Right renal cortex interstitium (tissue), 3 donors: ENCODE data around the gene HPCAL4. TPM values are rescaled to one million over a fixed set of nuclear protein-coding genes. Genes with fewer than 3 reads are reported as not detected.

Experiments
- DNase-seq, 3 donors: peaks; one replicate each; pipeline ENCODE4 v3.0.0-alpha.2; 2013; ENCODE audit warnings: low read depth in 3 of 3, low spot score in 2 of 3
- polyA plus RNA-seq, 3 donors: library from polyadenylated mRNA; unstranded; fragments of 120-200 nt; gene quantifications; one replicate each; pipeline ENCODE4 v1.2.1, GENCODE V29; 2013; ENCODE audit not compliant: insufficient read length in 3 of 3

The HPCAL4 gene
- polyA plus RNA-seq, 3 donors: 0.76 to 1.5 (median 0.92) TPM

DNA sequence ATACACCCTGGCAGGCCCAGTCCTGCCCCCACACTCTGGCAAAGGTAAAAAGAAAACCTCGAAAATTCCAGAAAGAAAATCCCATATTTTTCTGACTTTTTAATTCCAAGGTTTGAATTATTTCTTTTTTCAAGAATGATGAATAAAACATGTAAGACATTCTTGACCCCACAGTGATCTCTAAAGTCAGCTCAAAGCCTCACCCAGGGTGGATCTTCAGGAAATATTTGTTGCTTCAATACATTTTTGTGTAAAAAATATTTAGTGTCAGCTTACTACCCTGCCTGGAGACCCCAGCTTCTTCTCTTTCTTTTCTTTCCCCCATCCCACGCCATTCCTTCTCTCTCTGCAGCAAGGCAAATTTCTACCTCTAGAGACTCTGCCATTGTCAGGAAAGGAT, 12.3 kb downstream of the HPCAL4 start:
- DNase-seq: no peak

DNA sequence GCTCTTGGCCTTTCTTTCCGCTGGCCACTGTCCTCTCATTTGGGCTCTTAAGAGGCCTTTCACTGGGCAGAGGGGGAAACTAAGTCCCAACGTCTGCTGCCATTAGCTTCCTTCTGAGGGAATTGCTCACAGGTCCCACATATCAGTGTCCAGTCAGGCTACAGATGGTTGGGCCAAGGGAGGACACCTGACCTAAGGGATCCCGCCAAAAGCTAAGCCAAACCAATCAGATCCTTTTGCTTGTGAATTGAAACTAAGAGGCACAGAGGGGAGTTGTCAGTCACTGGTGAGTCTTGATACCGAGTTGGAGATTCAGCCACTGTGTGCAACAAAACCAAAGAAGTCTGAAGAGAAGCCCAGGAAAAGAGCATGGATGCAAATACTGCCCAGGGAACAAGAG, 13.6 kb downstream of the HPCAL4 start:
- no peak for DNase-seq

DNA sequence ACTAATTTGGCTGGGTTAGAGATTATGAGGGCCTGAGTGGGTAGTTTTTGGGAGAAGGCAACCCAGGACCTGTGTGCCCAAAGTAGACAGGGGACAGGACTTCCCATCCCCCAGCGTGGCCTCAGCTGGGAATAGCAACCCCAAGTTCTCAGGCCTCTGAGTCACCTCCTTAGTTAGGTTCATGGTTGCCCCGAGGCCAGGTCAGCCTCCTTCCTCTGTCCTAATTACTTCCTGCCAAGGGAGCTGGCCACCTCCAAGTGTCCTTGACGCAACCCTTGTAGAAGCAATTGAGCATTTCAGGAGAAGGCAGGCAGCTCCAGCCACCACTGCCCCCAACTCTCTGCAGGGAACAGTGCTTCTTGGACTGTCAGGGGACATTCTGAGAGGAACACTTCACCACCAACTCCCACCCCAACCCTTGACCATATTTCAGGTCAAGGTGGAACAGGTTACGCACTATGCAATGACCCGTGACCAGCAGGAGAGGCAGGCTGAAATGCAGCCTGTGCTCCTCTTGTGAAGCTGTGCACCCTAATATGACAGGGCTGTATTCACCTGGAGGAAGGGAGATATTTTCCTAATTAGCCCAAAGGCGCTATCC, 14.2 kb downstream of the HPCAL4 start:
- no peak for DNase-seq

DNA sequence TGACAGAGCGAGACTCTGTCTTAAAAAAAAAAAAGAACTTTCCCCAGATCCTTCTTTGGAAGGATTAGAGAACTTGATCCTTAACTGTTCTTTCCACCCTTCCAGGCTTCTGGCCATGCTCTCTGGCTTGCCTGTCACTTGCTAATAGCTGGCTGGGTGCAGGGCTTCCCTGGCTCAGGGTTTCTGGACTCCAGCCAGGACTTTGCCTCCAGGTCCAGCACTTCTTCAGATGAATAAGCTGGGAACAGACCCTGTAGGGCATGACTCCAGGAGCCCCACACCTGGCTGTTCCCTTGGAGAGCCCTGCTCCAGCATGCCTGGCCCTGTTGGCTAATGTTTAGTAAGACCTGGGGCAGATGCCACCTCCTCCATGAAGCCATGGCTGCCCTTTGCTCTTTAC, 16.0 kb downstream of the HPCAL4 start:
- no peak for DNase-seq

DNA sequence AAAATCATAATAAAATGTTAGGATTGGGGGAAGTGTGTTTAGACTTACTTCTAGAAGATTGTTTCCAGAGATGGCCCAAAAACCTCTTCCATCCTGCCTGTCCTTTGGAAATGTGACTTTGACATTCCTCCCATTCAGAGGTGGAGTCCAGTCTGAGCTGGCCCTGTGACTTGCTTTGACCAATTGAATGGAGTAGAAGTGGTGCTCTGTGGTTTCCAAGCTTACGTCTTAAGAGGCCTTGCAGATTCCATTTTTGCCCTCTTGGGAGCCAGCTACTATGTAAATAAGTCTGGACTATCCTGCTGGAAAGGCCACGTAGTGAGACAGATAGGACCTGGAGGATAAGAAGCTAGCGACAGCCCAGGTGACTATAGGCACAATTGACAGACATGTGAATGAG, 18.0 kb downstream of the HPCAL4 start:
- no peak for DNase-seq

DNA sequence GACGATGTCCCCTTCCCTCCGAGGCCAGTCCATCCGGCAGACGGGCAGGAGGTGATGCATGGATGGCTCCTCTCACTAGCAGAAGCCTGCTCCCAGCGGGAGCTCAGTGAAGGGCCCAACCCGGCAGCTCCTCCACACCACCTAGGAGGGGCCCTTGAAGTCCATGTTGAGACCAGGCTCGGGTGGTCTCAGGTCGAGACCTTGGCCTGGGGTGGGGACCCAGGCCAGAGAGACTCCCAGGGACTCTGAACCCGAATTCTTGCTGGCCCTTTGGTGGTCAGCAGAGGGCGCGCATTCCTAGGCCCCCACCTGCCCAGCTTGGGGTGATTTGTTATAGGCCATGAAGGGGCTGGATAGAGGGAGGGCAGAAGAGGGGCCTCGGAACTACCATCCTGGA, 18.7 kb downstream of the HPCAL4 start:
- DNase-seq: no peak

DNA sequence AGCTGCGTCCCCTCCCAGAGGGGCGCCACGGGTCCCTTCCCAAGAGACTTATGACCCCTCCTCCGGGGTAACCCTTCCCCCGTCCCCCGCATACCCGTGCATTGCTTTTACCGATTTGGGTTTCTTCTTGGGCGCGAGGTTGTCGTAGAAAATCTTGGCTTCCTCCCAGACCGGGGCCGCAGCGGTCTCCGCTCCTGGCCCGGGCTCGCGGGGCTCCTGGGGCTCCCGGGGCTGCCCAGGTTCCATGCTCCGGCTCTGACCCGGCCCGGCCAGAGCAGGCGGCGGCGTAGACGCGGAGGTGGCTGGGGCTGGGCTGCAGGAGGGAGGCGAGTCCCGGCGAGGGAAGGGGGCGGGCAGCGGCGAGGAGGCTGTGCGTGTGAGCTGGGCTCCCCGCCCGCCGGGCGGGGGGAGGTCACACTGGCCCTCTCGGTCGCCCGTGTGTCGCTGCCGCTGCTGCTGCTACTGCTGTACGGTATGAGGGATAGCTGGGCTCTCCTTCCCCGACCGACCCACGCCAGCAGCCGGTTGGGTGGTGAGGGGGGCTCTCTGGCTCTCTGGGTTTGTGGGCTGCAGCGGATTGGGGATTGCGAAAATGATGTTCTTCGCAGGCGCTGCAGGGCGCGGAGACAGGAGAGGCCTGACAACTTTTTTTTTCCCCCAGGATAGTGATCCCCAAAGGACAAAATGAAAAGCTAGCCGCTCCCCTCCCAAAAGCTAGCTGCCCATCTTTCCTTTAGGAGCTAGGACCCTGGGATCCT, 19.3 kb downstream of the HPCAL4 start, which contains the start of gene NT5C1A:
NT5C1A (minus strand) TSS at position 315 of the 758 bp plus-strand sequence; CDS start at position 246, 69 bp downstream.
- DNase-seq: no peak

DNA sequence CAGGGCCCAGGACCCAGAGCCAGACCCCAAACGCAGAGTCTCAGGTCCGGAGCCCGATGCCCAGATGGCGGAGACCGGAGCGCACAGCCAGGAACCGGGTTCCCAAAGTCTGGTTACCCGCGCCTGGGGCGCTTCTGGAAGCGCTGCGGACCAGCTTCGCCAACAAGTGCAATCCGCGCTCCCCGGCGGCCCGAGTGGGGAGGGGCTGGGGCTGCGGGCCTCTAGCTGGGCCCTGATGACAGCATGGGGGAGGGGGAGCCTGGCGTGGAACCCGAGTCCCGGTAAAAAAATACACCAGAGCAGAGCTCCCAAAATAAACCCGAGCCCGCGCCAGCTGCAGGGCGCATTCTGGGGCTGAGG, 19.8 kb downstream of the HPCAL4 start:
- no peak for DNase-seq

DNA sequence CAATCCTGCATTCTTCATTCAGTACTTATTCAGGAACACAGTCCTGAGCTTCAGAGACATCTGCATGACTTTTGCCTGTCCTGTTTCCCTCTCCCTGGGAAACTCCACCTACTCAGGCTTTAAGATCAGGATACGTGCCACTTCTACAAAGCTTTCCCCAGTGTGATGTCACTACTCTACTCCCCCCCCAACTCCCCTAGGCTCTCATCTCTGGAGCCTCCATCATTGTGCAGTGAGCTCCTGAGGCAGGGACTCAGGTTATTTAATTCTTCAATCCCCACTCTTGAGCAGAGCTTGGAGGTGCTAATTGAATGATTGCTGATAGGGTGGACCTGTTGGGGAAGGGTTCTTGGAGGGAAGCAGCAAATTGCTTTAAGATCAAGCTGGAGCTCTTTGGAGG, 20.5 kb downstream of the HPCAL4 start:
- no peak for DNase-seq

DNA sequence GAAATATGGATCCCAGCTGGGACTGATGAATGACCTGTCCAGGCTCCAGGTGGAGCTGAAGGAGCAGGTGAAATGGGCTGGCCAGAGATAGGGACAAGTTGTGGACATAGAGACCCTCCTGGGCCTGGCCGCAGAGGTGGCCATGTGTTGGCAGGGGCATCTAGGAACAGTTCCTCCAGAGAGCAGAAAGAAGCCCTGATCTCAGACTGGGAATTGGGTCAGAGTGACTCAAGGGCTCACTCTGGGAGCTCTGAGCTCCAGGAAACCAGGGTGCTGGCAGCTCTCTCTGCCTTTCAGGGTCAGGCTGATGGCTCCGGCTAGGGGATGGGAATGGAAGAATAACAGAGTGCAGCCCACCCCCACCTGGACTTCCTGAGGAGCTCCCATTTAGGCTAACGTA, 22.3 kb downstream of the HPCAL4 start:
- DNase-seq: no peak

DNA sequence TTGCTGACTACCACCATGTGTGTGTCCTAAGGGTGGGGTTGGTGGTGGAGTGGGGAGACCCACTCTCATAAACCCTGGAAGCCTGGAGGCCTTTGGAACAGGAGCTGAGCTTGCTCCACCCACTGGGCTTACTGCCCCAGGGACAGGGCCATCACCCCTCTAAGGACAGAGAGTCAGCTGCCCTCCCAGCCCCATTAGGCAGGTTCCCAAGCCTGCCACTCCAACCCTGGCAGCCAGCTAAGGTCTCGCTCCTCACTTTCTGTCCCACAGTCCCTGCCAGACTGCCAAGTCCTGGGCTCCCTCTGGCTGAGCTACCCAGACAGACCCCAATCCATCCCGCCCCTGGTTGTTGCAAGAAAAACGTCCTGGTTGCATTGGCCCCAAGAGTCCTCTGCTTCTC, 23.1 kb downstream of the HPCAL4 start:
- DNase-seq: no peak

DNA sequence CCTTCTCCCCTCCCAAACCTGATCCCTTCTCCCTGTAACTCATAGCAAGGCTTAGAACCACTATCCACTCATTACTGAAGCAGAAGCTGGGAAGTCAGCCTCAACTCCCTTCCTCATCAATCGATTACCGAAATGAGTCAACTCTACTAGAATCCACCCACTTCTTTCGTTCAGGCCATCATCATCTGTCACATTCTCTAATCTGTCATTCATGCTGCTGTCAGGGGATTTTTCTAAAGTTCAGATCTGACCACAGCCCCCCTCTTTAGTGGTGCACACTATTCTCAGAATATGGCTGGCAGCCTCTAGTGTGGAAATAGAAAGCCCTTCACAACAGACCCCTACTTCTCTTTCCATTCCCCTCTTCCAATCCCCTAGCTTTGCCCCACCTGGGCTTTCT, 24.5 kb downstream of the HPCAL4 start:
- DNase-seq: no peak

DNA sequence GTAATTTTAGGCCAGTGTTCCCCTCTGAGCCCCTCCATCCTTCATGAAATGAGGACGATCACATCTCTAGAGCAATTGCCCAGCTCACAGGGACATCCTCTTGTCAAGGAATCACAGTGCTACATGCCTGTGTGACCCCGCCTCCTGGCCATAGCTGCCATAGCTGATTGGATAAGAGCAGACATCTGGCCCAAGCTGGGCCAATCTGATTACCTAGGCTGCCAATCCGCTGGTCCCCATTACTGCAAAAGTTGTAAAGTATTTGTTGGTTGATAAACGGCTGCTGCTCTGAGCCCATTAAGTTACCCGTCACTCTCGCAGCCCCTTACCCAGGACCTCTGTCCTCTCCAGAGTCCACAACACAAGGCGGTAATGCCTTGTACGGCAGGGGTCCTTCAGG, 27.7 kb downstream of the HPCAL4 start:
- DNase-seq: no peak

DNA sequence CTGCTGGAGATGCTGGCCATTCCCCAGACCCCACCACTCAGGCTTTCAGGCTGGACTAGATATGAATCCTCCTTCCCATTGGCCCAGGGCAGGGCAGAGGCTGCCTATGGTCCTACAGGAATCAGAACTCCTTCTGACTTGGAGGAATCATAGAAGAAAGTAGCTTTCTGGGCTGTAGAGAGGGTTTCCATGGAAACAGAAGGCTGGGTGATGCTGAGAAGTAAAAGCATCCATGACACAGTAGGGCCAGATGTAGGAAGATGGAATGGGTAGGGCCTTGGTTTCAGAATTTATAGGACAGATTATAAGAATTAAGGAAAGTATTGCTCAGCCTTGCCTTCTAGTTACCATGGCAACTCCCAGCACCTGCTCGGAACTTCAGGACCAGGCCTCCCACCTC, 28.4 kb downstream of the HPCAL4 start:
- DNase-seq: no peak

DNA sequence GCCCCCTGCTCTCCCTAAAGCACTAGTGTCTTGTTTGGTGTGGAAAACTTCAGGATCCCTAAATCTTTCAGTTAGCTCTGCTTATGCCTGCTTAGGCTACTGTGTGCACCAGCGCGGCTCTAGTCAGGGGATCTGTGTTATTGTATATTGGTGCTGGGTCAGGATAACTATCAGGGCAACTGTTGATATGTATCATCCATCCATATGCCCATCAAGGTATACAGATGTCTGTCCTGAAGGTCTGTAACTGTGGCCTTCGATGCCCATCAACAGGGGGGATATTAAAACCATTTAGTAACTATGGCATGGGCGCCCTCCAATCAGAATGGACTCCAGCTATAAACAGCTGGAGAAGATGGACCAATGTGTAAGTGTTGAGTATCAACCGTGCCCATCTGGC, 31.7 kb downstream of the HPCAL4 start:
- no peak for DNase-seq

DNA sequence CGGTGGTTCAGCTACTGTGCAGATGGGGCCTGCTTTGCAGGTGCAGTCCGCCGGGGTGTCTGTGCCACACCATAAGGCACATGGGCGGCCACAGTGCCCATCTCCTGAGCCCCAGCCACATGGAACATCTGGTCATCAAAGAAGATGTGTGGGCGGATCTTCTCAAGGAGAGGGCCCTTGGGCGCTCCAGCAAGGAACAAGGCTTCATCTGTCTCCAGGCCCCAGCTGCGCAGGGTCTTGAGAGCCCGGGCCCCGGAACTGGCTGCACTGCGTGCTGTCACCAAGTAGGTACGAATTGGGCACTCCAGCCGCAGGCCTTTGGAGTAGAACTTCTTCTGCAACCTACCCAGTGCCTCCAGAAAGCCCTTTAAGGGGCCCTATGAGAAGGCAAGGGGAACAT, 32.1 kb downstream of the HPCAL4 start:
- DNase-seq: no peak

DNA sequence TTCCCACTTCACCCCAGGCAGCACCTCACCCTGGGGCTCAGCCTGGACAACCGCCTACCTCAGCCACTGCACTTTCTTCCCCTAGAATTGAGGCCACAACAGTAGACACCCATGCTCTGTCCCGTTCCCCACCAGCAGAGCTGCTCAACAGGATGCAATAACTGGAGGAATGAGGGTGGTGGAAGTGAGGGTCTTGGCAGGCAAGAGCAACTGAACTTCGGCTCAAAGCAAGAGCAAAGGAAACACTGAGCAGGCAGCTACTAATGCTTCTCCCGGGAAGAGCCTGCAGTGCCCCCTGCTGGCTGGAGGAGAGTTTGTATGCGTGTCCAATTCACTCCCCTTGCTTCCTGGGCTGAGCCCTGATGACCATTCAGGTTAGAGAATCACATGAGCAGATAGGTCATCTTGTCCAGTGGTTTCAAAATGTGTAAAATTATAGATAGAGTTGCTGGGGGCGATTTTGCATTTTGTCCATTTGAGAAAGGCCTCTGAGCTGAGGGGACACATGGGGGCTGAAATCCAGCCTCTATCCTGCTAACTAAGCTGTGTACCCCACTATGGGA, 33.2 kb downstream of the HPCAL4 start:
- no peak for DNase-seq

DNA sequence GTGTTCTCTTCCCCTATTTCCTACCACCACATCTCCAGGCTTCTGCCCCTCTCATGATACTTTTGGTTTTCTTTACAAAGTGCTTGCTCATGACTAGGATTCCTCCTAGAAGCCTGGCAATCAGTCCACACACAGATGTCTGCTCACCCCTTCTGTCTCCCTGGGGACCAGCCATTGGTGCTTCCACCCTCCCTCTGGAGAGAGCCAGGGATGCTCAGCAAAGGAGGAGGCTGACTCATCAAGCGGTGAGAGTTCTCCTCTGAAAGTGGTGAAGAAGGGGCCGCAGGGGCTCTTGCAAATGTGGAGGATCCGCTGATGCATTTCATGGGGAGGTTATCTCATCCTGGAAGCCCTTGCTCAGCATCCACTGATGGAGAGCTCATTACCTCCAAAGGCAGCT, 33.8 kb downstream of the HPCAL4 start:
- DNase-seq: no peak

DNA sequence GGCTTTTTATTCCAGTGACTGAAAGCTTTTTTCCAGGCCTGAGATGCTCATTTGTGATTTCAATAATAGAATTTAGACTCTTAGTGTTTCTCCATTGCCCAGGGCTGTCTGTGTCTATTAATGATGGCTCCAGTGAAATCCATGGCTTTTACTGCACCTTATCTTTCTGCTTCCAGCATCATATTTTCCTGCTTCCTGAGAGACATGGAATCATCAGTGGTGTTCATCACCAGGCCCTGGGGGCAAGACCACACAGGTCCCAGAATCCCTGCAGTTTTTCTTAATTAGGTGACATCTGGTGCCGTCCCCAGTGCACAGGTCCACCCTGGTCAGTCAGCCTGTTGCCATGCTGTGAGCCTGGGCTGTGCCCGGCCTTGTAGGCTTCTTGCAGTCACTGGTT, 34.8 kb downstream of the HPCAL4 start:
- no peak for DNase-seq

DNA sequence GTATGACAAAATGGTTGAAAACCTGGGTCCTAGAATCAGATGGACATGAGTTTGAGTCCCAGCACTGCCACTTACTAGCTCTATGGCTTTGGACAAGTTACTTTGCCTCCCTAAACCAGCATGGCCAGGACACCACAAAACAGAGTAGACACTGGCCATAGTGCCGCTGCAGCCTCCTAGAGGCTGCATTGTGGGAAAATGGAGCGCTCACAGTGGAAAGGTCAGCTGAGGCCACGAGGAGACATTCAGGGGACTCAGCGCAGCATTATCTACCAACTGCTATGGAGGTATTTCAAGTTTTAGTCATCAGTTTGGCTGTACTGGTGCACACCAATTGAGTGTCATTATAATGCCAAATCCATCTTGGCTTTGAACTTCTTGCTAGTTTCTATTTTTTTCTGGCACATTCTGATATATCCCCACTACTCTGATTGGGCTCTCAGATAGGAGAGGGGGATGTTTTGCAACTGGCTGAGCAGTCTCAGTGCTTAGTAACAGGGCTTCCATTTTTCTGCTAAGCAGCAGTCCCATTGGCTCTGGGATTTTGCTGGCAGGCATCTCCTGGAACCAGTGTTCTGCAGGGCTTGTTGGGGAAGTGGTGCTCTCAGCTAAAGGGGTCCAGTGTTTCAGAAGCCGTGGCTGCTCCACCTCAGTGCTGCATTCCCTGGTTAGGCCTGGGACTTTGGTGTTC, 35.5 kb downstream of the HPCAL4 start:
- DNase-seq: no peak

DNA sequence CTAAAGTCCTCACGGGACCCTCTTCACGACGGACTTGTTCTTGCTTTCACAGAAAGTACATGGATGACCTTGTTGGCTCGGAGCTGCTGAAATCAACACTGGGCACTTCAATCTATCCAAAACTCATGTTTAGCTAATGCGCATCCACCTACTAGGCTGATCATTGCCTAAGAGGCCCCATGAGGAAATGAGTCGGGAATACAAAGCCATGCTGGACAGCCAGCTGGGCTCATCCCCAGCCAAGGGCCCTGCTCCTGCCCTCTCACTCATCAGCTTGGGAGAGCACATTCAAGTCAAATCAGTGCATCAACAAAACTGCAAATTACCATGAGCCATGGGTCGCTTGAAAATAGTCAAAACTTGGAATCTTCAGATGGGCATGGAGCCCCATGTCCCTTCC, 36.9 kb downstream of the HPCAL4 start:
- DNase-seq: no peak

DNA sequence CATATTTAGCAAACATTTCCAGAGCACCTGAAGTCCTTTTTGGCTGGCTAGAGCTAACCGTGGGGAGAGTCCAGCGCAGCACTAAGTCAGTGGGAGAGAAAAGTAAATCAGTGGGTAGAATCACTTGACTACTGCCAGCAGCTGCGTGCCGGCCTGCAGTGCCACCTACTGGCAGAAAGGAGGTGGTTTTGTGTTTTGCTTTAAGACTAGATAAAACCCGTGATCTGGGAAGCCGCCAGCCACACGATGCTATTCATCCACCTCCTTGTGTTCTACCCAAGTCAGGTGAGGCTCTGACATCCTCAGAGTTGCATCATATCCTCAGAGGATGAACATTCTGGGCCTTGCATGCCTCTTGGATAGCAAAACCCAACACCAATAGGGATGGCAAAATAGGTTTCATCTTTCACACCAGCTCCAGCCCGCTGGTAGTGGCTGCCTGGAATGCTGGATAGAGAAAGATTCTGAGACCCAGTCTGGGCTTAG, 37.6 kb downstream of the HPCAL4 start:
- DNase-seq: no peak
